Measurements from ENCODE around the gene CACNA2D3.

DNA sequence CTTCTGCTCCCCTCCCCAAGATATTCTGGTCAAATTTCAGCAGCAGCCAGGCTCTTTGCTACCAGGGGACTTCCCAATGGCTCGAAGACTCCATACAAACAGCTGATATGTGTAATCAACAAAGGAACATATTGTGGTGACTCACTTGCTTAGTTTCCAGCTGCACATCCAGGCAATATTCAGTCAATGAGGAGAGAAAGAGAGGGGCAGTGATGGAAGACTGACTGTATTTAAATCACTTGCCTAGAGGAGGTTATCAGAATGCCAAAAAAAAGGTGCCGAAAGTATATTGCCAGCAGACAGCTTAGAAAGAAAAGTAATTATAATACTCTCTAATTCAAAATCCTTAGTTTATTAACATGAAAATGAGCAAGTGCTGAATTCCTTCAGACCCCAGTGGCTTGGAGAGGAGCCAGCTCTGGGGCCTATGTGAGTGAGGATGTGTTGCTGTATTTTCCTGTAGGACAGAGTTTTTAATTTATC is 569.0 kb downstream of the CACNA2D3 start:
- TF ChIP-seq, protein P1, sequence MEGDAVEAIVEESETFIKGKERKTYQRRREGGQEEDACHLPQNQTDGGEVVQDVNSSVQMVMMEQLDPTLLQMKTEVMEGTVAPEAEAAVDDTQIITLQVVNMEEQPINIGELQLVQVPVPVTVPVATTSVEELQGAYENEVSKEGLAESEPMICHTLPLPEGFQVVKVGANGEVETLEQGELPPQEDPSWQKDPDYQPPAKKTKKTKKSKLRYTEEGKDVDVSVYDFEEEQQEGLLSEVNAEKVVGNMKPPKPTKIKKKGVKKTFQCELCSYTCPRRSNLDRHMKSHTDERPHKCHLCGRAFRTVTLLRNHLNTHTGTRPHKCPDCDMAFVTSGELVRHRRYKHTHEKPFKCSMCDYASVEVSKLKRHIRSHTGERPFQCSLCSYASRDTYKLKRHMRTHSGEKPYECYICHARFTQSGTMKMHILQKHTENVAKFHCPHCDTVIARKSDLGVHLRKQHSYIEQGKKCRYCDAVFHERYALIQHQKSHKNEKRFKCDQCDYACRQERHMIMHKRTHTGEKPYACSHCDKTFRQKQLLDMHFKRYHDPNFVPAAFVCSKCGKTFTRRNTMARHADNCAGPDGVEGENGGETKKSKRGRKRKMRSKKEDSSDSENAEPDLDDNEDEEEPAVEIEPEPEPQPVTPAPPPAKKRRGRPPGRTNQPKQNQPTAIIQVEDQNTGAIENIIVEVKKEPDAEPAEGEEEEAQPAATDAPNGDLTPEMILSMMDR (conservative IDR thresholded peaks at IDR 0.05; ENCODE audit: low read length), result no peak
- no peak for TF ChIP-seq EZH2phosphoT487 (IDR thresholded peaks at IDR 0.05; ENCODE audit: borderline replicate concordance, low read depth, low read length)
